Activated naive CD8-positive, alpha-beta T cell treated with anti-CD3 and anti-CD28 coated beads, Interleukin-2, amount 50 U/mL, for 16 hours (primary cell): ENCODE results near the gene PNPLA3.

Source experiments
- DNase-seq: peaks from one replicate; pipeline ENCODE4 v3.0.0-alpha.2; 2020; ENCODE audit warnings: low read depth, low spot score

Gene PNPLA3

GRCh38 chr22:43992331-43992821, 68.8 kb downstream of the PNPLA3 start:
- no peak for DNase-seq

- peak; percentile 15 for DNase-seq
These were observed 69.6 kb downstream of the PNPLA3 start for GRCh38 chr22:43993072-43993760.

GRCh38 chr22:43994006-43994405, 70.4 kb downstream of the PNPLA3 start:
- no peak for DNase-seq

GRCh38 chr22:43994416-43994815, 70.8 kb downstream of the PNPLA3 start:
- DNase-seq, result no peak

- DNase-seq, result no peak
These were observed 71.6 kb downstream of the PNPLA3 start for GRCh38 chr22:43995057-43995685.

GRCh38 chr22:43995798-43996169, 72.2 kb downstream of the PNPLA3 start:
- no peak for DNase-seq

- DNase-seq, result peak; percentile 32
These were observed 72.8 kb downstream of the PNPLA3 start for GRCh38 chr22:43996170-43996980.

GRCh38 chr22:43996981-43997265, 73.3 kb downstream of the PNPLA3 start:
- no peak for DNase-seq
